Measurements from ENCODE around the gene NKAIN1. TPM values are rescaled to one million over a fixed set of nuclear protein-coding genes. Genes with fewer than 3 reads are reported as not detected.

The NKAIN1 gene
- total and polyA plus RNA-seq, 11 donors = 0.14 to 0.31 (median 0.21) TPM; not detected in 8

- Histone ChIP-seq H3K27me3 (peaks cover 0 to 10% (median 0%) of the 10 kb centered on the region in 9 donors), H3K9me3 (no peaks in the 10 kb centered on the region), H3K4me1 (peaks cover 0 to 15% (median 3%) of the 10 kb centered on the region in 12 donors), H3K27ac (no peak overlapping the region), H3K4me3 (no peak overlapping the region), H3K36me3 (no peaks in the 10 kb centered on the region)
- TF ChIP-seq POLR2A (IDR thresholded peaks at IDR 0.05) (no peak), CTCF (IDR thresholded peaks at IDR 0.05) (no peak)
- DNase-seq (no peak), ATAC-seq (no peak)
- 84 to 93% (median 91%) methylated on average over 6 of the region's 6 CpGs for WGBS, 4 donors
- intact Hi-C loops (cut with DNase I) = no loop called here
Measured at GRCh38 chr1:31219489-31219888, 20.2 kb downstream of the NKAIN1 start.

GRCh38 chr1:31218705-31219104 is 21.0 kb downstream of the NKAIN1 start:
- no peak for DNase-seq
- H3K27ac ChIP-seq = no peak overlapping the region
- intact Hi-C loops (cut with DNase I) = no loop called here
- no peak overlapping the region for H3K4me3 ChIP-seq
- H3K4me1 ChIP-seq = peaks cover 0 to 15% (median 3%) of the 10 kb centered on the region in 12 donors
- peaks cover 0 to 5% (median 0%) of the 10 kb centered on the region in 9 donors for H3K27me3 ChIP-seq
- no peaks in the 10 kb centered on the region for H3K9me3 ChIP-seq
- TF ChIP-seq POLR2A (IDR thresholded peaks at IDR 0.05) (no peak), CTCF (IDR thresholded peaks at IDR 0.05) (no peak)
- ATAC-seq = no peak
- WGBS, 4 donors = 69 to 79% (median 72%) methylated on average over 8 of the region's 8 CpGs
- H3K36me3 ChIP-seq = no peaks in the 10 kb centered on the region

GRCh38 chr1:31216016-31216415 is 23.7 kb downstream of the NKAIN1 start:
- Histone ChIP-seq H3K36me3 (no peaks in the 10 kb centered on the region), H3K9me3 (peaks cover 0 to 17% (median 0%) of the 10 kb centered on the region in 12 donors), H3K4me1 (peaks cover 0 to 15% (median 3%) of the 10 kb centered on the region in 12 donors), H3K27me3 (no peaks in the 10 kb centered on the region), H3K27ac (peak overlapping the region in 3 of 12 donors; percentile 5 to 54 (median 17)), H3K4me3 (no peak overlapping the region)
- DNase-seq (peak; percentile 65 to 87 (median 79)), ATAC-seq (peak; percentile 85 to 96 (median 86))
- WGBS, 4 donors = 7 to 11% (median 8%) methylated on average over 10 of the region's 10 CpGs
- intact Hi-C loops (cut with DNase I) = no loop called here
- TF ChIP-seq CTCF (IDR thresholded peaks at IDR 0.05) (no peak), POLR2A (IDR thresholded peaks at IDR 0.05) (no peak)

GRCh38 chr1:31215065-31215570 is 24.6 kb downstream of the NKAIN1 start:
- Histone ChIP-seq H3K36me3 (no peaks in the 10 kb centered on the region), H3K27me3 (no peaks in the 10 kb centered on the region), H3K9me3 (peaks cover 0 to 17% (median 0%) of the 10 kb centered on the region in 12 donors), H3K27ac (no peak overlapping the region), H3K4me1 (peaks cover 0 to 15% (median 3%) of the 10 kb centered on the region in 12 donors), H3K4me3 (no peak overlapping the region)
- intact Hi-C loops (cut with DNase I) = no loop called here
- DNase-seq (no peak), ATAC-seq (no peak)
- TF ChIP-seq CTCF (IDR thresholded peaks at IDR 0.05) (no peak), POLR2A (IDR thresholded peaks at IDR 0.05) (no peak)
- WGBS, 4 donors = 59 to 66% (median 63%) methylated on average over 11 of the region's 11 CpGs

All from heart left ventricle (tissue), 16 donors.